Endothelial cell (in vitro differentiated cells): ENCODE results near the gene KRTDAP. TPM values are rescaled to one million over a fixed set of nuclear protein-coding genes. Genes with fewer than 3 reads are reported as not detected.

Experiments used
- DNase-seq: peaks from one replicate; pipeline ENCODE4 v3.0.0; 2021; ENCODE audit warnings: low spot score
- H3K27ac Mint-ChIP-seq: one replicate; pipeline ENCODE4 v1.8.0; 2021; ENCODE audit warnings: mixed read lengths, inconsistent platforms; ENCODE audit not compliant: unreplicated experiment
- H3K27me3 Mint-ChIP-seq: one replicate; pipeline ENCODE4 v1.8.0; 2021; ENCODE audit warnings: mild to moderate bottlenecking, moderate library complexity, mixed read lengths, inconsistent platforms; ENCODE audit not compliant: unreplicated experiment
- H3K36me3 Mint-ChIP-seq: one replicate; pipeline ENCODE4 v1.8.0; 2021; ENCODE audit warnings: mild to moderate bottlenecking, low read depth, mixed read lengths, inconsistent platforms; ENCODE audit not compliant: unreplicated experiment
- H3K4me1 Mint-ChIP-seq: one replicate; pipeline ENCODE4 v1.8.0; 2021; ENCODE audit warnings: mild to moderate bottlenecking, mixed read lengths, inconsistent platforms; ENCODE audit not compliant: unreplicated experiment
- H3K4me3 Mint-ChIP-seq: one replicate; pipeline ENCODE4 v1.8.0; 2021; ENCODE audit warnings: mild to moderate bottlenecking, mixed read lengths, inconsistent platforms; ENCODE audit not compliant: unreplicated experiment
- H3K9me3 Mint-ChIP-seq: one replicate; pipeline ENCODE4 v1.8.0; 2021; ENCODE audit warnings: mixed read lengths, inconsistent platforms; ENCODE audit not compliant: unreplicated experiment
- total RNA-seq: library from RNA; stranded (reverse); fragmentation: NEBNext Ultra II Directional; extraction: Animal tissue kit (Norgen Biotek cat#: 25700); gene quantifications from one replicate; pipeline ENCODE4 v1.2.1, GENCODE V29; 2021; ENCODE audit not compliant: unreplicated experiment
- TF ChIP-seq, protein P1 (sequence below): fragments of 200-600 bp; sonication (generic); IDR thresholded peaks from one replicate; pipeline ENCODE4 v1.5.0; 2021; ENCODE audit warnings: antibody characterized with exemption; ENCODE audit not compliant: unreplicated experiment

KRTDAP gene
- total RNA-seq, 1 donor from 2014 or later, result not detected

GRCh38 chr19:35447606-35448469 lies 42.4 kb downstream of the KRTDAP start, which contains the start of gene FFAR2:
TSS of gene FFAR2 (plus strand) at chr19:35448257. CDS start at chr19:35449715, 1,458 bp downstream.
- H3K4me3 Mint-ChIP-seq, result no peak within 1 kb of the TSS
- peaks cover 6% of the 10 kb centered on the region for H3K27me3 Mint-ChIP-seq

DNA sequence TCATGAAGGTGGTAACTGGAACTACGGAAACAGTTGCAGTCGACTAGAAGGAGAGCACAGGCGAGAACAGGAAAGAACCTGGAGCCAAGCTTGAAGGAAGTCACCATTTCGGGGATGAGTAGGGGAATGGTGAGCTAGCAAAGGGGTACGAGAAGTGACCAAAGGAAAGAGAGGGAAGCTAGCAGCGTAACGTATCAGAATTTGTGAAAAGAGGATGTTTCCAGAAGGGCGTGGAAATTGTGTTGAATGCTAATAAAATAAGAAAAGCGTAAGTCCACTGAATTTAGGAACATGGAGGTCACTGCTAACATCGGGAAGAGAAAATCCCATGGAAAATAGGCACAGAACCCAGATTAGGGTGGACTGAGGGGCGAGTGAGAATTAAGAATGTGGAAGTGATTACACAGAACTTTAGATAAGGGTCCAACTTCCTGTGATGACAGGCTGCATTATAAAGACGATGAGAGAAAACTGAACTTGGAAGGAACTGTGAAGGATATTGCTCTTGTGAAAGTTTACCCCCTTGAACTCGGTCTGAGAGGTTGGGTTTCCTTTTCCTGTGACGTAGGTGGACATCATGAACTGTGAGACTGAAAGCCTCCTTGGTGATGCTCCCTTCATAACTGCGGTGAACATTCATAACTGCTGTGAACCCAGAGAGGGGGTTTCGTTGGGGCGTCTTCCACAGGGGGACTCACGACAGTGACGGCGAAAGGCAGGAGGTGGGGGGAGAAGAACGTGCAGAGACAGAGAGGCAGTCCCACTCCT lies 44.3 kb downstream of the KRTDAP start:
- H3K27me3 Mint-ChIP-seq, result peaks cover 5% of the 10 kb centered on the region
- H3K9me3 Mint-ChIP-seq, result no peaks in the 10 kb centered on the region
- no peak overlapping the region for H3K27ac Mint-ChIP-seq
- no peak for DNase-seq
- H3K4me1 Mint-ChIP-seq, result peaks cover 35% of the 10 kb centered on the region
- TF ChIP-seq, protein P1, sequence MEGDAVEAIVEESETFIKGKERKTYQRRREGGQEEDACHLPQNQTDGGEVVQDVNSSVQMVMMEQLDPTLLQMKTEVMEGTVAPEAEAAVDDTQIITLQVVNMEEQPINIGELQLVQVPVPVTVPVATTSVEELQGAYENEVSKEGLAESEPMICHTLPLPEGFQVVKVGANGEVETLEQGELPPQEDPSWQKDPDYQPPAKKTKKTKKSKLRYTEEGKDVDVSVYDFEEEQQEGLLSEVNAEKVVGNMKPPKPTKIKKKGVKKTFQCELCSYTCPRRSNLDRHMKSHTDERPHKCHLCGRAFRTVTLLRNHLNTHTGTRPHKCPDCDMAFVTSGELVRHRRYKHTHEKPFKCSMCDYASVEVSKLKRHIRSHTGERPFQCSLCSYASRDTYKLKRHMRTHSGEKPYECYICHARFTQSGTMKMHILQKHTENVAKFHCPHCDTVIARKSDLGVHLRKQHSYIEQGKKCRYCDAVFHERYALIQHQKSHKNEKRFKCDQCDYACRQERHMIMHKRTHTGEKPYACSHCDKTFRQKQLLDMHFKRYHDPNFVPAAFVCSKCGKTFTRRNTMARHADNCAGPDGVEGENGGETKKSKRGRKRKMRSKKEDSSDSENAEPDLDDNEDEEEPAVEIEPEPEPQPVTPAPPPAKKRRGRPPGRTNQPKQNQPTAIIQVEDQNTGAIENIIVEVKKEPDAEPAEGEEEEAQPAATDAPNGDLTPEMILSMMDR, result no peak
- H3K4me3 Mint-ChIP-seq, result no peak overlapping the region
- H3K36me3 Mint-ChIP-seq, result no peaks in the 10 kb centered on the region

More at GRCh38 chr19:35447606-35448469, 42.4 kb downstream of the KRTDAP start, which contains the start of gene FFAR2:
- no peak for DNase-seq
- Mint-ChIP-seq H3K9me3 (no peaks in the 10 kb centered on the region), H3K4me1 (peaks cover 37% of the 10 kb centered on the region), H3K36me3 (no peaks in the 10 kb centered on the region), H3K27ac (no peak within 1 kb of the TSS)
- TF ChIP-seq, protein P1, result no peak

- peaks cover 5% of the 10 kb centered on the region for H3K27me3 Mint-ChIP-seq
- H3K4me1 Mint-ChIP-seq, result peaks cover 35% of the 10 kb centered on the region
- no peaks in the 10 kb centered on the region for H3K9me3 Mint-ChIP-seq
- no peak for DNase-seq
- H3K4me3 Mint-ChIP-seq, result no peak overlapping the region
- no peak overlapping the region for H3K27ac Mint-ChIP-seq
- no peaks in the 10 kb centered on the region for H3K36me3 Mint-ChIP-seq
- TF ChIP-seq, protein P1, result no peak
These were observed 45.5 kb downstream of the KRTDAP start for GRCh38 chr19:35444735-35445134.

DNA sequence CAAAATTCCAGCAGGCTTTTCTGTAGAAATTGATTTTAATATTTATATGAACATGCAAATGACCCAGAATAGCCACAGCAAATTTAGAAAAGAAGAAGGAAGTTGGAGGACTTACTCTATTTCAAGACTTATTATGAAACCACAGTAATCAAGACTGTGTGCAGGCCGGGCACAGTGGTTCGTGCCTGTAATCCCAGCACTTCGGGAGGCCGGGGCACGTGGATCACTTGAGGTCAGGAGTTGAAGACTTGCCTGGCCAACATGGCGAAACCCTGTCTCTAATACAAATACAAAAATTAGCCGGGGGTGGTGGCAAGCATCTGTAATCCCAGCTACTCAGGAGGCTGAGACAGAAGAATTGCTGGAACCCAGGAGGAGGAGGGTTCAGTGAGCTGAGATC lies 48.2 kb downstream of the KRTDAP start:
- Mint-ChIP-seq H3K27me3 (peaks cover 3% of the 10 kb centered on the region), H3K27ac (no peak overlapping the region), H3K4me1 (peaks cover 17% of the 10 kb centered on the region)

More for the DNA sequence above, 48.2 kb downstream of the KRTDAP start:
- DNase-seq, result no peak
- no peaks in the 10 kb centered on the region for H3K9me3 Mint-ChIP-seq
- no peaks in the 10 kb centered on the region for H3K36me3 Mint-ChIP-seq
- TF ChIP-seq, protein P1, result no peak
- H3K4me3 Mint-ChIP-seq, result no peak overlapping the region
